GM23338 (cell line): ENCODE measurements around the gene UGT1A10. TPM values are rescaled to one million over a fixed set of nuclear protein-coding genes. Genes with fewer than 3 reads are reported as not detected.

Experiments
- ATAC-seq: fragments of 200-7000 bp; cut with Tn5 transposase; 3 replicates; pipeline ENCODE4 v1.9.1; 2020
- DNase-seq: peaks from one replicate; pipeline ENCODE4 v3.0.0-alpha.2; 2015; ENCODE audit warnings: low spot score
- H2AFZ ChIP-seq: fragments of 200-600 bp; sonication (generic); 2 replicates; pipeline ENCODE4 v1.8.0; 2016; ENCODE audit warnings: antibody characterized with exemption, mild to moderate bottlenecking, moderate library complexity
- H3F3A ChIP-seq: fragments of 200-600 bp; sonication (generic); replicated peaks from 2 replicates; pipeline ENCODE4 v1.8.0; 2017; ENCODE audit warnings: antibody characterized with exemption, mixed run types, low read depth
- H3K27ac ChIP-seq: fragments of 200-600 bp; sonication (generic); 2 replicates; pipeline ENCODE4 v1.6.1; 2016; ENCODE audit warnings: low read depth
- H3K27me3 ChIP-seq: fragments of 200-600 bp; sonication (generic); 2 replicates; pipeline ENCODE4 v1.8.0; 2016; ENCODE audit warnings: mild to moderate bottlenecking, mixed run types, moderate library complexity; ENCODE audit not compliant: insufficient read depth
- H3K36me3 ChIP-seq: fragments of 200-600 bp; sonication (generic); 2 replicates; pipeline ENCODE4 v1.8.0; 2016; ENCODE audit warnings: mild to moderate bottlenecking; ENCODE audit not compliant: insufficient read depth
- H3K4me1 ChIP-seq: fragments of 200-600 bp; sonication (generic); 2 replicates; pipeline ENCODE4 v1.8.0; 2016; ENCODE audit warnings: mild to moderate bottlenecking, moderate library complexity; ENCODE audit not compliant: insufficient read depth
- H3K4me2 ChIP-seq: fragments of 200-600 bp; sonication (generic); 2 replicates; pipeline ENCODE4 v1.7.1; 2017; ENCODE audit warnings: mixed run types
- H3K4me3 ChIP-seq: fragments of 200-600 bp; sonication (generic); 2 replicates; pipeline ENCODE4 v1.6.1; 2016; ENCODE audit warnings: mixed run types
- H3K79me2 ChIP-seq: fragments of 200-600 bp; sonication (generic); replicated peaks from 2 replicates; pipeline ENCODE4 v1.8.0; 2017; ENCODE audit warnings: mild to moderate bottlenecking; ENCODE audit not compliant: insufficient read depth
- H3K9me2 ChIP-seq: fragments of 200-600 bp; sonication (generic); 2 replicates; pipeline ENCODE4 v1.8.0; 2017; ENCODE audit not compliant: insufficient read depth
- H4K20me1 ChIP-seq: fragments of 200-600 bp; sonication (generic); replicated peaks from 2 replicates; pipeline ENCODE4 v1.8.0; 2017; ENCODE audit warnings: mild to moderate bottlenecking; ENCODE audit not compliant: insufficient read depth
- H3K27ac Mint-ChIP-seq: 2 replicates; pipeline ENCODE4 v1.8.0; 2020; ENCODE audit warnings: inconsistent platforms, mild to moderate bottlenecking, moderate library complexity, mixed read lengths
- H3K27me3 Mint-ChIP-seq: 3 replicates; pipeline ENCODE4 v1.8.0; 2022; ENCODE audit warnings: low read depth, mild to moderate bottlenecking, moderate library complexity, mixed read lengths, inconsistent platforms; ENCODE audit not compliant: insufficient read depth, poor library complexity
- H3K36me3 Mint-ChIP-seq: 3 replicates; pipeline ENCODE4 v1.8.0; 2021; ENCODE audit warnings: low read depth, mild to moderate bottlenecking, inconsistent platforms, moderate library complexity, mixed read lengths
- H3K4me1 Mint-ChIP-seq: 3 replicates; pipeline ENCODE4 v1.8.0; 2020; ENCODE audit warnings: mild to moderate bottlenecking, inconsistent platforms, mixed read lengths
- H3K4me3 Mint-ChIP-seq: 3 replicates; pipeline ENCODE4 v1.8.0; 2021; ENCODE audit warnings: moderate library complexity, mild to moderate bottlenecking, inconsistent platforms, mixed read lengths
- H3K9me3 Mint-ChIP-seq: 3 replicates; pipeline ENCODE4 v1.8.0; 2020; ENCODE audit warnings: moderate library complexity, mild to moderate bottlenecking, inconsistent platforms, mixed read lengths
- CREB1 ChIP-seq: fragments of 250-450 bp; sonication (Bioruptor Pico); IDR thresholded peaks from 2 replicates; pipeline ENCODE4 v1.5.0; 2020; ENCODE audit warnings: low read depth, mild to moderate bottlenecking, moderate library complexity
- EZH2 ChIP-seq: fragments of 200-600 bp; sonication (generic); IDR thresholded peaks from one replicate; pipeline ENCODE4 v1.8.0; 2017; ENCODE audit warnings: antibody characterized with exemption, mild to moderate bottlenecking, low read depth; ENCODE audit not compliant: unreplicated experiment
- REST ChIP-seq: IDR thresholded peaks from one replicate; pipeline ENCODE4 v1.6.1; 2018; ENCODE audit warnings: antibody characterized with exemption; ENCODE audit not compliant: unreplicated experiment
- STAT1 ChIP-seq: IDR thresholded peaks from one replicate; pipeline ENCODE4 v1.6.1; 2016; ENCODE audit warnings: antibody characterized with exemption; ENCODE audit not compliant: unreplicated experiment
- ZNF462 ChIP-seq: fragments of 250-450 bp; sonication (Bioruptor Pico); IDR thresholded peaks from 2 replicates; pipeline ENCODE4 v1.5.0; 2020; ENCODE audit warnings: mild to moderate bottlenecking, moderate library complexity
- polyA plus RNA-seq: library from polyadenylated mRNA; unstranded; fragments of >200 nt; fragmentation: Nextera tagmentation; extraction: Ambion mirVana; gene quantifications from 2 replicates; pipeline ENCODE4 v1.2.1, GENCODE V29; 2016
- total RNA-seq: library from RNA; depleted of rRNA; stranded (reverse); fragments of >200 nt; shearing (Covaris generic); gene quantifications from 2 replicates; pipeline ENCODE4 v1.2.3, GENCODE V29; 2014

Gene UGT1A10
- total and polyA plus RNA-seq, 2 experiments from 2014 or later, result not detected

- no peak for TF ChIP-seq ZNF462 (CRISPR knock-in tag)
Measured at GRCh38 chr2:233740870-233741269, 104.6 kb downstream of the UGT1A10 start (continued).

GRCh38 chr2:233743464-233744259, 107.4 kb downstream of the UGT1A10 start:
- no peaks in the 10 kb centered on the region for H3K4me1 Mint-ChIP-seq
- H3K9me3 Mint-ChIP-seq, result peaks cover 40% of the 10 kb centered on the region
- Histone ChIP-seq H3K79me2 (no peaks in the 10 kb centered on the region), H3K4me2 (no peak overlapping the region), H3F3A (no peaks in the 10 kb centered on the region), H3K4me3 (no peak overlapping the region), H3K9me2 (no peaks in the 10 kb centered on the region), H3K27ac (no peak overlapping the region), H3K36me3 (no peaks in the 10 kb centered on the region), H4K20me1 (no peaks in the 10 kb centered on the region), H2AFZ (no peak overlapping the region), H3K27me3 (no peaks in the 10 kb centered on the region), H3K4me1 (no peaks in the 10 kb centered on the region)
- peaks cover 3% of the 10 kb centered on the region for H3K27me3 Mint-ChIP-seq
- H3K4me3 Mint-ChIP-seq, result no peak overlapping the region
- DNase-seq, result no peak
- no peak overlapping the region for H3K27ac Mint-ChIP-seq
- H3K36me3 Mint-ChIP-seq, result peaks cover 3% of the 10 kb centered on the region; the same call in 1 of the 3 replicates
- ATAC-seq, result no peak
- TF ChIP-seq CREB1 (CRISPR knock-in tag) (no peak), STAT1 (no peak), REST (no peak), EZH2 (no peak)
